ENCODE results near the gene OR13C2. TPM values are rescaled to one million over a fixed set of nuclear protein-coding genes. Genes with fewer than 3 reads are reported as not detected.

The OR13C2 gene
- total RNA-seq, 2 experiments from 2014 or later: not detected

DNA sequence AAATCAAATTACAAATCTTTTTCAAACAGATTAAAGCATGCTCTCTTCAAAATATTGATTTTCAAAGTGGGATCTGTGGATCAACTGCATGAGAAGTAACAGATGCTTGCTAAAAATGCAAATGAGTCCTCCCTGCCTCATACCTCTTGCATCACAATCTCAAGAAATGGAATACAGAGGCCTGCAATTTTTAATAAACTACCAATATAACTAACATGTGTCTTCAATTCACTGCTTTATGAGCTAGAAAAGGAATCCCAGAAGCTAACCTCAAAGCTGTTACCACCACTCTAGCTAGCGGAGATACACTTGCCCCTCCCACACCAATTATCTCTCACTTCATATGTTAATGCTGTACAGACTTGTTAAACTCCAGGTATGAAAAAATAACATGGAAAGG is 15.8 kb downstream of the OR13C2 start:
- DNase-seq: no peak
- ChIA-PET POLR2A (interaction anchor here (0.6 kb wide), 1 partner anchor 32 kb away, joined by 3 read pairs; no protein-coding TSS in a partner anchor), CTCF (no interaction called here)
- Mint-ChIP-seq H3K27me3 (no peaks in the 10 kb centered on the region), H3K36me3 (ENCODE audit: low read depth) (no peaks in the 10 kb centered on the region), H3K27ac (no peak overlapping the region), H3K4me3 (no peak overlapping the region), H3K4me1 (no peaks in the 10 kb centered on the region), H3K9me3 (ENCODE audit: low read depth) (peaks cover 2% of the 10 kb centered on the region)
- intact Hi-C loops (cut with DNase I, micrococcal nuclease): no loop called here
- ATAC-seq: no peak

DNA sequence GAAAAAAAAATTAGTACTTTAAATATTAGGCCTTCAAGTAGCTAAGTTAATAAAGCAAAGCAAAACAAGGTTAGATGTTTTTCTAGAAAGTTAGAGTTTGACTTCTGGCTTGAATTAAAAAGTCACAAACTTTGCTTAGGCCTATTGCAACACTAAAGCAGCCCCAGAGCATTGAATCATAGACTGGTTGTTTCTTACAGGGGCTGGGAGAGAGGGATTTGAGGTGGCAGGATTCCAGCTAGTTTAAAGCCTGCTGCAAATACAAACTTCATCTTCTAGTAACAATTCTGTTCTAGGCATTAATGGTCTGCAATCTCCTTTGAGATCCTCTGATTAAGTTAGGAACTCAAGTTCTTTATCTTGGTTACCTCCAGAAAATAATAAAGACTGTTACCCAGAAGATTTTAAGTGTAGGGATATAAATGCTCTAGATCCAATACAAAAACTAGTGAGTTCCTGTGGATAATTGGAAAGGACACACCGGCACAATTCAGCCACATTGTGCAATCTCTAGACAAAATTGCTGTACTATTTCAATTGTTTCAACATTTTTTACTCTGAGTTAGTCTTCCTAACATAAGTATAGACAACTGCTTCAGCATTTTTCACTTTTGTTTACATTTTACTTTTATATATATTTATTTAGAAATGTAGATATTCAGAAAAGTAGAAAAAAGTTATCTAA is 18.8 kb downstream of the OR13C2 start:
- H3K4me3 Mint-ChIP-seq: no peak overlapping the region
- ATAC-seq (no peak), DNase-seq (no peak)
- no peaks in the 10 kb centered on the region for H3K9me3 Mint-ChIP-seq (ENCODE audit: low read depth)
- intact Hi-C loops (cut with DNase I, micrococcal nuclease): no loop called here
- CTCF ChIA-PET: no interaction called here
- H3K27me3 Mint-ChIP-seq: no peaks in the 10 kb centered on the region
- POLR2A ChIA-PET: no interaction called here
- H3K4me1 Mint-ChIP-seq: no peaks in the 10 kb centered on the region
- no peaks in the 10 kb centered on the region for H3K36me3 Mint-ChIP-seq (ENCODE audit: low read depth)
- no peak overlapping the region for H3K27ac Mint-ChIP-seq

DNA sequence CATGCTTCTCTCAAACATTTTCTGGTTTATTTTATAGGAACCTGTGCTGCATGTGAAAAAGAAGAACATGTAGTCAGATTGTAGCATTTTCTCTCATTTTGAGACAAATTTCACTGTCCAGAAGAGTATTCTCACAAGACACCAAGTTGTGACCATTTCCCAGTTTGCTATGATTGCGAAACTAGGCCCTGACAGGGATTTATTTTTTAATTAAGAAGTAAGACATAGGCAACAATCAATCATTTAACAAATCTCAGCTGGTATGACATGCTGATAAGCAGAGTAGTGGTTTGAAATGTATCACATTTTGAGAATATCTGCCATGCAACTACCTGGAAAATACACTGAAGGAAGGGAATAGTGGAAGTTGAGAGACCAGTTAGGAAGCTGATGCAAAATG is 24.9 kb downstream of the OR13C2 start:
- Mint-ChIP-seq H3K36me3 (ENCODE audit: low read depth) (no peaks in the 10 kb centered on the region), H3K9me3 (ENCODE audit: low read depth) (no peaks in the 10 kb centered on the region), H3K27ac (no peak overlapping the region), H3K27me3 (peaks cover 1% of the 10 kb centered on the region), H3K4me1 (no peaks in the 10 kb centered on the region), H3K4me3 (no peak overlapping the region)
- intact Hi-C loops (cut with DNase I, micrococcal nuclease): no loop called here
- CTCF ChIA-PET: no interaction called here
- ATAC-seq (no peak), DNase-seq (no peak)
- POLR2A ChIA-PET: no interaction called here

DNA sequence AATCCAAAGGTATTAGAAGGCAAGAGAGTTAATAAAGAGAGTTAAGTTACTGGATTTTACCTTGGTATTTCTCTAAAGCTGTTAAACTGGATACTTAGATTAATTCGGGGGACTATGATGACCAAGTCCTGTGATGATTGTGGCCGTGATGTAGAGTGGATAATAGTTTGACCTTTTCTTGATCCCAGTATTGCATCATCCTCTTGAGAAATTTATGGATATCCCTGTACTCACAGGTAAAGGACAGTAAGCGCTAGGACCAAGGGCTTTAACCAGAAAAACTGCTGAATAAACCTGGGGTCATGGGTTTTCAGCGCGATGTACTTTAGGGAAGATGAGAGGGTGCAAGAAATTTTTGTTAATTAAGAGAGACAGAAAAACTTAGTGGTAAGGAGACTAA is 28.2 kb downstream of the OR13C2 start:
- intact Hi-C loops (cut with DNase I, micrococcal nuclease): no loop called here
- no peak overlapping the region for H3K27ac Mint-ChIP-seq
- H3K4me1 Mint-ChIP-seq: no peaks in the 10 kb centered on the region
- no peaks in the 10 kb centered on the region for H3K36me3 Mint-ChIP-seq (ENCODE audit: low read depth)
- no peak overlapping the region for H3K4me3 Mint-ChIP-seq
- H3K9me3 Mint-ChIP-seq (ENCODE audit: low read depth): peaks cover 4% of the 10 kb centered on the region
- ATAC-seq (no peak), DNase-seq (no peak)
- peaks cover 1% of the 10 kb centered on the region for H3K27me3 Mint-ChIP-seq
- ChIA-PET POLR2A (no interaction called here), CTCF (interaction anchor here (0.7 kb wide), 1 partner anchor 406 kb away, joined by 3 read pairs; no protein-coding TSS in a partner anchor)

DNA sequence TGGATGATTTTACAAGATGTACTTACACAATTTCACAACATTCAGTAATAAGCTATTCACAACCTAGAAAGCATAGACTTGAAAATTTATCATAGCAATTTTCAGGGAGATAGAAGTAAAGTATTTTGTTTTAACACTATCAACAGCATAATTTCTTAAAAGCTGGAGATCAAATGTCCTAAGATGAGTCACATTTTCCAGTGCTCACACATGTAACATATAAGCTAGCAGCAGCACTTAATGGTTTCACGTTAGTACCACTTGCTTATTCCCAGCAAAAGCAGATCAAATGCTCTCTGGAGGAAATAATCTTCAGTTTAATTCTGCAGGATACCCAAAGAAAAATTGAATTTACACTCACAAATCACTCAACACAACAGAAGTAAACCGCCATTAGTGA is 30.0 kb downstream of the OR13C2 start:
- H3K27me3 Mint-ChIP-seq: no peaks in the 10 kb centered on the region
- CTCF ChIA-PET: no interaction called here
- H3K36me3 Mint-ChIP-seq (ENCODE audit: low read depth): no peaks in the 10 kb centered on the region

DNA sequence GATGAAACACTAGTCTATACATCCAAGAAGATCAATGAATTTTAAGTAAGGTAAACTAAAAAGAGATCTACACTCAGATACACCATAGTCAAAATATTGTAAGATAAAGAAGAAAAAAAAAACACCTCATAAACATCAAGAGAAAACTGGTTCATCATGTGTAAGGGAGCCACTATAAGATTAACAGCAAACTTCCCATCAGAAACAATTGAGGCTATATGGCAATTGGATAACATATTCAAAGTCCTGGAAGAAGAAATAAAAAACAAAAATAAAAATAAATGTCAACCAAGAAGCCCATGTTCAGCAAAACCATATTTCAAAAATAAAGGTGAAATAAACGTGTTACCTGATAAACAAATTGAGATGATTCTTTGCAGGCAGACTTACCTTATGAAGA is 32.8 kb downstream of the OR13C2 start:
- ChIA-PET POLR2A (no interaction called here), CTCF (no interaction called here)
- H3K4me3 Mint-ChIP-seq: no peak overlapping the region
- no peak overlapping the region for H3K27ac Mint-ChIP-seq
- no peak for DNase-seq
- no peaks in the 10 kb centered on the region for H3K4me1 Mint-ChIP-seq
- H3K27me3 Mint-ChIP-seq: no peaks in the 10 kb centered on the region
- ATAC-seq: no peak
- H3K36me3 Mint-ChIP-seq (ENCODE audit: low read depth): no peaks in the 10 kb centered on the region
- H3K9me3 Mint-ChIP-seq (ENCODE audit: low read depth): peaks cover 7% of the 10 kb centered on the region
- intact Hi-C loops (cut with DNase I, micrococcal nuclease): loop anchor here in 1 of 2 experiments (5.0 kb wide), 1 partner anchor 140 kb away; no protein-coding TSS in a partner anchor

More for the DNA sequence above, 30.0 kb downstream of the OR13C2 start:
- DNase-seq (no peak), ATAC-seq (no peak)
- H3K9me3 Mint-ChIP-seq (ENCODE audit: low read depth): peaks cover 7% of the 10 kb centered on the region
- no peak overlapping the region for H3K27ac Mint-ChIP-seq
- POLR2A ChIA-PET: no interaction called here
- no peak overlapping the region for H3K4me3 Mint-ChIP-seq
- H3K4me1 Mint-ChIP-seq: no peaks in the 10 kb centered on the region
- intact Hi-C loops (cut with DNase I, micrococcal nuclease): no loop called here

DNA sequence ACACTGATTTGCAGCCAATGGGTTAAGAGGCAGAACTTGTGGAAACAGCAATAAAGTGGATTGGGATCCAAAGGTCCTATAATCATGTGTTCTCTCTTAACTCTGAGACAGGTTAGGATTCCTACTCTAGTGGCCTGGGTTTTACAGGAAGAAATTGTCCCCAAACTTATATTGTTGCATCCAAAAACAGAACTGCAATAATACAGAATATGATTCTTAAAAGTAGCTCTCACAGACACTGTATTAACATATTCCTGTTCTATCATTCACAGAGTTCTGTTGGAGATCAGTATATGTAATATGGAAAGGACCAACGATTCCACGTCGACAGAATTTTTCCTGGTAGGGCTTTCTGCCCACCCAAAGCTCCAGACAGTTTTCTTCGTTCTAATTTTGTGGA is 36.6 kb downstream of the OR13C2 start, which contains the start of gene OR13C8:
Gene OR13C8, plus strand, starts transcription at position 301 of the 400 bp plus-strand sequence. Its CDS starts 0 bp downstream, at position 301.
- Mint-ChIP-seq H3K4me1 (no peaks in the 10 kb centered on the region), H3K27me3 (no peaks in the 10 kb centered on the region), H3K36me3 (ENCODE audit: low read depth) (no peaks in the 10 kb centered on the region), H3K9me3 (ENCODE audit: low read depth) (peaks cover 7% of the 10 kb centered on the region), H3K27ac (no peak within 1 kb of the TSS), H3K4me3 (no peak within 1 kb of the TSS)
- DNase-seq: no peak
- POLR2A ChIA-PET: no interaction called here
- intact Hi-C loops (cut with DNase I, micrococcal nuclease): no loop called here
- no peak for ATAC-seq
- CTCF ChIA-PET: interaction anchor here (0.6 kb wide), 2 partner anchors 834 to 1341 kb away, joined by 3 to 4 read pairs; no protein-coding TSS in a partner anchor

DNA sequence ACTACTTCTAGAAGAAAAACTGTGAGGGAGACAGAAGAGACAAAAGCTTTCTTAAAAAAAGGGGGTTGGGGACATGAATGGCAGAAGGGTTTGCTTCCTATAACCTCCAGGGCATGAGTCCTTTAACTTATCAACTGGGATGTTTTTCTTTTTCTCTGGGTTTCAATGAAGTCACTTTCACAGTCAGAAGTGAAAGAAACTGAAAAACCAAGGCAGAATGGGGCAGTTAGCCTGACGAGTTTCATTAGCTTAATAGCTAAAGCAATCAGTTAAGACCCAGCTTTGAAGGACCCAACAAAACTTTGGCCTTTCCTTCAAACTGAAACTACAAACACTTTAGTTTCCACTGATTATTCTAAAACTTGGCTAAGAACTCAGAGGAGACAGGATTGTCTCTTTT is 41.1 kb downstream of the OR13C2 start:
- H3K27me3 Mint-ChIP-seq: no peaks in the 10 kb centered on the region
- ATAC-seq: no peak
- no peaks in the 10 kb centered on the region for H3K36me3 Mint-ChIP-seq (ENCODE audit: low read depth)
- no peak overlapping the region for H3K4me3 Mint-ChIP-seq
- ChIA-PET POLR2A (interaction anchor here (0.6 to 0.8 kb wide), 2 partner anchors 34 to 395 kb away, joined by 4 to 5 read pairs; no protein-coding TSS in a partner anchor), CTCF (no interaction called here)
- DNase-seq: no peak
- H3K4me1 Mint-ChIP-seq: no peaks in the 10 kb centered on the region
- H3K27ac Mint-ChIP-seq: no peak overlapping the region
- intact Hi-C loops (cut with DNase I, micrococcal nuclease): no loop called here
- H3K9me3 Mint-ChIP-seq (ENCODE audit: low read depth): peaks cover 2% of the 10 kb centered on the region

DNA sequence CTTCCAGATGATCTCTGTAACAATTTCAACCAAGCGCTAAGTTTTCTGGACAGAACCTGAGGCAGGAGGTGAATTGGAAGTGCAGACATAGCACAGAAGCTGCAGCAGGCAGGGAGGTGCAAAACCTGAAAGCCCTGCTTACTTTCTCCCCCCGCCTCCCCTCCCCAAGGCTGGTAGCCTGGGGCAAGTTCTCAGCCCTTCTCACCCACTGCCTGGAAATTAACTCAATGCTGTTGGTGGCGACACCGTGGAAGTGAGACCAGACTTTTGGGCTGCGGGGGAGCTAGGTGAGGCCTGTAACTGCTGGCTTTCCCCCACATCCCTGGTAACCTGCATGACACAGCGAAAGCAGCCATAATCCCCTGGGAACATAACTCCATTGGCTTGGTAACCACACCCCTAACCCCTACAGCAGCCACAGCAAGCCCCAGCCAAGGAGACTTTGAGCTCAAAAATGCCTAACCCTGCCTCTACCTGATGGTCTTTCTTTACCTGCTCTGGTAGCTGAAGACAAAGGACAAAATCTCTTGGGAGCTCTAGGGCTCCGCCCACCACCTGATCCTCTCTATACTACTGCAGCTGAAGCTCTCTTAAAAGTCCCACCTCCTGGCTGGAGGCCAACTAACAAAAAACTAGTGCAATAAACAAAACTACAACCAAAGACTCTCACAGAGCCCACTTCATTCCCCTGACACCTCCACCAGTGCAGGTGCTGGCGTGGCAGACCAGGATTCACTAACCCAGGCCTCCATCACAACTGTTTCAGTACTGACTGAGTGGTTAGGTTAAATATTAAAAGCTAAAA is 48.4 kb downstream of the OR13C2 start:
- no peak overlapping the region for H3K4me3 Mint-ChIP-seq
- no peak overlapping the region for H3K27ac Mint-ChIP-seq
- POLR2A ChIA-PET: interaction anchor here (0.6 kb wide), 1 partner anchor 50 kb away, joined by 3 read pairs; no protein-coding TSS in a partner anchor
- intact Hi-C loops (cut with DNase I, micrococcal nuclease): no loop called here
- H3K4me1 Mint-ChIP-seq: no peaks in the 10 kb centered on the region
- no peak for DNase-seq
- H3K27me3 Mint-ChIP-seq: no peaks in the 10 kb centered on the region
- CTCF ChIA-PET: no interaction called here
- ATAC-seq: no peak
- H3K9me3 Mint-ChIP-seq (ENCODE audit: low read depth): peaks cover 8% of the 10 kb centered on the region
- H3K36me3 Mint-ChIP-seq (ENCODE audit: low read depth): no peaks in the 10 kb centered on the region

DNA sequence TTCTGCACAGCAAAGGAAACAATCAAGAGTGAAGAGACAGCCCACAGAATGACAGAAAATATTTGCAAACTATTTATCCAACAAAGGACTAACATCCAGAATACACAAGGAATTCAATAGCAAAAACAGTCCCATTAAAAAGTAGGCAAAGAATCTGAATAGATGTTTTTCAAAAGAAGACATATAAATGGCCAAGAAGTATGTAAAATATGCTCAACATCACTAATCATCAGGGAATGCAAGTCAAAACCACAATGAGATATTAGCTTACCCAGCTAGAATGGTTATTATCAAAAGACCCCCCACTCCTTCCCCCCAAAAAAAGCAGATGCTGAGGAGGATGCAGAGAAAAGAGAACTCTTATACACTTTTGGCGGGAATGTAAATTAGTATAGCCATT is 49.9 kb downstream of the OR13C2 start:
- H3K36me3 Mint-ChIP-seq (ENCODE audit: low read depth): no peaks in the 10 kb centered on the region
- ChIA-PET POLR2A (no interaction called here), CTCF (no interaction called here)
- no peak for DNase-seq
- peaks cover 8% of the 10 kb centered on the region for H3K9me3 Mint-ChIP-seq (ENCODE audit: low read depth)
- no peaks in the 10 kb centered on the region for H3K27me3 Mint-ChIP-seq
- H3K4me3 Mint-ChIP-seq: no peak overlapping the region
- intact Hi-C loops (cut with DNase I, micrococcal nuclease): no loop called here
- no peaks in the 10 kb centered on the region for H3K4me1 Mint-ChIP-seq
- H3K27ac Mint-ChIP-seq: no peak overlapping the region
- ATAC-seq: no peak
